HG03460 (cell line): ENCODE data around the gene ZNF564.
"Not testable (repeated sequence)": the region's sequence is repeated elsewhere in the genome, so short reads cannot be mapped to it uniquely, and the experiment has no call there.

ENCODE experiments used
- ATAC-seq: cut with Tn5 transposase; IDR thresholded peaks from one replicate; pipeline ENCODE4 v1.9.1; 2021; ENCODE audit not compliant: unreplicated experiment

Gene ZNF564

GRCh38 chr19:12551060-12551832 lies at the start of gene ZNF564:
Gene ZNF564, minus strand, starts transcription at chr19:12551482. Its CDS starts 150 bp downstream, at chr19:12551332.
- ATAC-seq, result peak; percentile 94

- no peak for ATAC-seq
These were observed 46.3 kb upstream of the ZNF564 start for GRCh38 chr19:12597594-12597993.

GRCh38 chr19:12596927-12597548 lies 45.8 kb upstream of the ZNF564 start:
- no peak for ATAC-seq

- ATAC-seq, result no peak
These were observed 45.2 kb upstream of the ZNF564 start for GRCh38 chr19:12596485-12596884.

- no peak for ATAC-seq
These were observed 29.8 kb upstream of the ZNF564 start for GRCh38 chr19:12581100-12581499.

GRCh38 chr19:12580180-12580694 lies 29.0 kb upstream of the ZNF564 start:
- no peak for ATAC-seq

GRCh38 chr19:12578641-12579040 lies 27.4 kb upstream of the ZNF564 start:
- ATAC-seq, result no peak

- no peak for ATAC-seq
These were observed 22.8 kb upstream of the ZNF564 start for GRCh38 chr19:12574036-12574435.

- no peak for ATAC-seq
These were observed 16.7 kb upstream of the ZNF564 start for GRCh38 chr19:12567951-12568350.

GRCh38 chr19:12566380-12566779 lies 15.1 kb upstream of the ZNF564 start:
- not testable (repeated sequence) for ATAC-seq

- no peak for ATAC-seq
These were observed 12.9 kb upstream of the ZNF564 start for GRCh38 chr19:12564016-12564664.

GRCh38 chr19:12555456-12555930 lies 4.2 kb upstream of the ZNF564 start:
- ATAC-seq, result no peak

GRCh38 chr19:12546903-12547302 lies 4.4 kb downstream of the ZNF564 start:
- ATAC-seq, result no peak

- no peak for ATAC-seq
These were observed 5.2 kb downstream of the ZNF564 start for GRCh38 chr19:12546068-12546467.

GRCh38 chr19:12545267-12545666 lies 6.0 kb downstream of the ZNF564 start:
- no peak for ATAC-seq

- ATAC-seq, result no peak
These were observed 6.8 kb downstream of the ZNF564 start for GRCh38 chr19:12544401-12544876.

- ATAC-seq, result no peak
These were observed 7.4 kb downstream of the ZNF564 start for GRCh38 chr19:12543855-12544254.

- no peak for ATAC-seq
These were observed 24.0 kb downstream of the ZNF564 start for GRCh38 chr19:12527034-12527836.

- no peak for ATAC-seq
These were observed 24.7 kb downstream of the ZNF564 start for GRCh38 chr19:12526542-12526941.

GRCh38 chr19:12521996-12522395 lies 29.3 kb downstream of the ZNF564 start:
- ATAC-seq, result no peak
